DOHH2 (cell line): ENCODE results near the gene SERPINI1.

Experiments
- H3F3A ChIP-seq: fragments of 200-600 bp; sonication (generic), shearing (Covaris generic); 2 replicates; pipeline ENCODE4 v1.6.0; 2016; ENCODE audit warnings: antibody characterized with exemption, mild to moderate bottlenecking; ENCODE audit not compliant: control insufficient read depth, insufficient read depth
- H3K27ac ChIP-seq: fragments of 200-600 bp; sonication (generic); 2 replicates; pipeline ENCODE4 v1.5.1; 2014; ENCODE audit warnings: low read depth, mild to moderate bottlenecking, low read length, moderate library complexity
- H3K27me3 ChIP-seq: fragments of 200-600 bp; sonication (generic); 2 replicates; pipeline ENCODE4 v1.6.1; 2014; ENCODE audit warnings: mild to moderate bottlenecking, low read length, mixed read lengths; ENCODE audit not compliant: control insufficient read depth
- H3K36me3 ChIP-seq: fragments of 200-600 bp; sonication (generic); 2 replicates; pipeline ENCODE4 v1.6.1; 2014; ENCODE audit warnings: mild to moderate bottlenecking, low read length, moderate library complexity, mixed read lengths; ENCODE audit not compliant: control insufficient read depth
- H3K4me1 ChIP-seq: fragments of 200-600 bp; sonication (generic); 2 replicates; pipeline ENCODE4 v1.6.1; 2014; ENCODE audit warnings: mild to moderate bottlenecking, low read length, mixed read lengths; ENCODE audit not compliant: control insufficient read depth
- H3K4me2 ChIP-seq: fragments of 200-600 bp; sonication (generic); 2 replicates; pipeline ENCODE4 v1.6.0; 2014; ENCODE audit warnings: mild to moderate bottlenecking, low read length, moderate library complexity
- H3K4me3 ChIP-seq: fragments of 200-600 bp; sonication (generic); 2 replicates; pipeline ENCODE4 v1.5.1; 2014; ENCODE audit warnings: mild to moderate bottlenecking, low read length, mixed read lengths
- H3K79me2 ChIP-seq: fragments of 200-600 bp; sonication (generic); 2 replicates; pipeline ENCODE4 v1.6.1; 2014; ENCODE audit warnings: mild to moderate bottlenecking, low read length, mixed read lengths; ENCODE audit not compliant: control insufficient read depth
- H3K9me2 ChIP-seq: fragments of 200-600 bp; sonication (generic); replicated peaks from 2 replicates; pipeline ENCODE4 v1.6.1; 2014; ENCODE audit warnings: mild to moderate bottlenecking, low read length, mixed read lengths; ENCODE audit not compliant: control insufficient read depth
- H3K9me3 ChIP-seq: fragments of 200-600 bp; sonication (generic); 2 replicates; pipeline ENCODE4 v1.6.1; 2014; ENCODE audit warnings: antibody characterized with exemption, low read length, mixed read lengths; ENCODE audit not compliant: control insufficient read depth, insufficient read depth
- H4K20me1 ChIP-seq: fragments of 200-600 bp; sonication (generic); 2 replicates; pipeline ENCODE4 v1.6.0; 2014; ENCODE audit warnings: low read depth, mild to moderate bottlenecking, antibody characterized with exemption, low read length, moderate library complexity; ENCODE audit not compliant: control insufficient read depth, insufficient read depth
- EZH2phosphoT487 ChIP-seq: fragments of 200-600 bp; sonication (generic); IDR thresholded peaks from 2 replicates; pipeline ENCODE4 v1.6.1; 2017; ENCODE audit warnings: borderline replicate concordance, mild to moderate bottlenecking, antibody characterized with exemption, low read length, moderate library complexity, mixed read lengths
- TF ChIP-seq, protein P1 (sequence below): fragments of 200-600 bp; sonication (generic); IDR thresholded peaks from one replicate; pipeline ENCODE4 v1.5.1; 2014; ENCODE audit warnings: antibody characterized with exemption, mild to moderate bottlenecking, low read depth, low read length; ENCODE audit not compliant: poor library complexity, severe bottlenecking

Gene SERPINI1

DNA sequence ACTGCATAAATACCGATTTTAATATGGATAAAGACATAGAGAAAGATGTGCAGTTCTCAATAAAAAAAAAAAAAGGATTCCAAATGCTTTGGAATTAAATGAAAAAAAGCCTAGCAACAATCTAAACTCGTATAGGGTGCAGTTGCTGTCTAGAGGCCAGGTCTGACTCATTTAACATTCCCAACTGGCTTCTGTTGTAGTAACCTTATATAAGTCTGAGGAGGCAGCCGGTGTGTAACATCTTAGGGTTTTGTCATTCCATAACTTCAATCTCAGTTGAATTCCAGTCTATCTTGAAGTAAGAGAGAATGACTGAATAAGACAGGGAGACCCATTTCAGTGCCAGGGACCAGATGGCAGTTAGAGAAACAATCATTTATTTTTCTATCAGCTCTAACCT is 7.3 kb upstream of the SERPINI1 start:
- Histone ChIP-seq H3K4me3 (no peak overlapping the region), H3K36me3 (peaks cover 34% of the 10 kb centered on the region), H3K4me1 (peaks cover 19% of the 10 kb centered on the region), H3K9me2 (no peaks in the 10 kb centered on the region), H3K27me3 (no peaks in the 10 kb centered on the region), H4K20me1 (peaks cover 28% of the 10 kb centered on the region; the same call in 1 of the 2 replicates), H3K27ac (no peak overlapping the region), H3F3A (no peaks in the 10 kb centered on the region), H3K79me2 (peaks cover 99% of the 10 kb centered on the region), H3K9me3 (no peaks in the 10 kb centered on the region), H3K4me2 (no peak overlapping the region)
- TF ChIP-seq, protein P1, sequence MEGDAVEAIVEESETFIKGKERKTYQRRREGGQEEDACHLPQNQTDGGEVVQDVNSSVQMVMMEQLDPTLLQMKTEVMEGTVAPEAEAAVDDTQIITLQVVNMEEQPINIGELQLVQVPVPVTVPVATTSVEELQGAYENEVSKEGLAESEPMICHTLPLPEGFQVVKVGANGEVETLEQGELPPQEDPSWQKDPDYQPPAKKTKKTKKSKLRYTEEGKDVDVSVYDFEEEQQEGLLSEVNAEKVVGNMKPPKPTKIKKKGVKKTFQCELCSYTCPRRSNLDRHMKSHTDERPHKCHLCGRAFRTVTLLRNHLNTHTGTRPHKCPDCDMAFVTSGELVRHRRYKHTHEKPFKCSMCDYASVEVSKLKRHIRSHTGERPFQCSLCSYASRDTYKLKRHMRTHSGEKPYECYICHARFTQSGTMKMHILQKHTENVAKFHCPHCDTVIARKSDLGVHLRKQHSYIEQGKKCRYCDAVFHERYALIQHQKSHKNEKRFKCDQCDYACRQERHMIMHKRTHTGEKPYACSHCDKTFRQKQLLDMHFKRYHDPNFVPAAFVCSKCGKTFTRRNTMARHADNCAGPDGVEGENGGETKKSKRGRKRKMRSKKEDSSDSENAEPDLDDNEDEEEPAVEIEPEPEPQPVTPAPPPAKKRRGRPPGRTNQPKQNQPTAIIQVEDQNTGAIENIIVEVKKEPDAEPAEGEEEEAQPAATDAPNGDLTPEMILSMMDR: no peak
- no peak for TF ChIP-seq EZH2phosphoT487

DNA sequence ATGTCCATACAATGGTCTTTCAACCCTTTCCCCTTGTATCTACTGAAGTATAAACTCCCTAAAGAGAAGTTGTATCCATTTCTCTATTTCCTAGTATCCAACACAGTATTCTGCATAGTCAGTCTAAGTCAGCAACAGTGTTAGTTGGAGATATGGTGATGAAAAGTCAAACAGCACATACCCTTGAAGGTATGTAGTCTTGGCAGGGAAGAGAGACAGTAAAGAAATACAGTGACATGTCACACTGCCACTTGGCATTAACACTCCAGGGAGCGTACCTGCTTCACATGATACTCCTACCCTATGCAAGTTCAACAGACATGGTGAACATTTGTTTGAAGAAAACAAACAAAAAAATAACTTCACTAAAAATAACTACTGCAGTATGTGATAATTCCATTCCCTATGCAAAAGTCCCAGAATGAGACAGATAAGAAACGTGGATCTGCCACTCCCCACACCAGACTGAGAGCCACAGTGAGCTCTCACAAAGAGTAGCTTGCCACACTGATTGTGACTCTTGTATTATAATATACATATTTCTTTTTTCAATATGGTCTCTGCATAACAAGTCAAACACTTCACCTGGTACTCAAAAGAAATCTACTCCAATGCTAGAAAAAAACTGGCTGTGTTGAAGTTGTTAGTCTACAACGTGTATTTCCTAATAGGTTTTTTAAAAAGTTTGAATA is 6.7 kb upstream of the SERPINI1 start:
- H3K4me1 ChIP-seq: peaks cover 23% of the 10 kb centered on the region

DNA sequence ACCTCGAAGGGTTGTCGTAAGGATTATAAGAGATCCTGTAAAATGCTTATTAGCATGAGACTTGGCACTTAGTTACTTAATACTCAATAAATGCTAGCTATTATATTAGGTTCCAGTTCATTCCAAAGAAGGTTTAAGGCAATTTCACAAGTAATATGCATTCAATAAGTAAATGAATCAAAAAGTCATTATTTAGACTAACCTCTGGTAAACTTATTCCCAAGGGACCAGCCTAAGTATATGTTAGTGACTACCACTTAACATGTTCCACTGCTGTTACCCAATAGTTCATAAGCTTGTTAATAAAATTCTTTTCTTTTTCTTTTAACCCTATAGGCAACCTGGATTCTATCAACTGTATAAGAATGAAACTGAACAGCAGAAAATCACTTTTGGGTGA is 5.9 kb upstream of the SERPINI1 start:
- Histone ChIP-seq H3K4me3 (no peak overlapping the region), H3K4me1 (peaks cover 23% of the 10 kb centered on the region), H3K9me2 (no peaks in the 10 kb centered on the region), H3K36me3 (peaks cover 22% of the 10 kb centered on the region), H3K27me3 (no peaks in the 10 kb centered on the region), H3K9me3 (no peaks in the 10 kb centered on the region), H3K4me2 (no peak overlapping the region), H3F3A (no peaks in the 10 kb centered on the region), H3K79me2 (peaks cover 98% of the 10 kb centered on the region), H4K20me1 (peaks cover 28% of the 10 kb centered on the region; the same call in 1 of the 2 replicates), H3K27ac (no peak overlapping the region)
- TF ChIP-seq, protein P1: no peak
- TF ChIP-seq EZH2phosphoT487: no peak

More for the DNA sequence above, 6.7 kb upstream of the SERPINI1 start:
- Histone ChIP-seq H3F3A (no peaks in the 10 kb centered on the region), H3K4me3 (no peak overlapping the region), H3K36me3 (peaks cover 30% of the 10 kb centered on the region), H3K27me3 (no peaks in the 10 kb centered on the region), H4K20me1 (peaks cover 28% of the 10 kb centered on the region; the same call in 1 of the 2 replicates), H3K79me2 (peaks cover 99% of the 10 kb centered on the region), H3K4me2 (no peak overlapping the region), H3K27ac (no peak overlapping the region), H3K9me2 (no peaks in the 10 kb centered on the region), H3K9me3 (no peaks in the 10 kb centered on the region)
- TF ChIP-seq EZH2phosphoT487: no peak
- TF ChIP-seq, protein P1: no peak
